ENCODE measurements around the gene FAM219B. TPM values are rescaled to one million over a fixed set of nuclear protein-coding genes. Genes with fewer than 3 reads are reported as not detected.

Gene FAM219B
- total RNA-seq, 4 donors from 2014 or later: 60.8 to 92.0 (median 84.3) TPM

DNA sequence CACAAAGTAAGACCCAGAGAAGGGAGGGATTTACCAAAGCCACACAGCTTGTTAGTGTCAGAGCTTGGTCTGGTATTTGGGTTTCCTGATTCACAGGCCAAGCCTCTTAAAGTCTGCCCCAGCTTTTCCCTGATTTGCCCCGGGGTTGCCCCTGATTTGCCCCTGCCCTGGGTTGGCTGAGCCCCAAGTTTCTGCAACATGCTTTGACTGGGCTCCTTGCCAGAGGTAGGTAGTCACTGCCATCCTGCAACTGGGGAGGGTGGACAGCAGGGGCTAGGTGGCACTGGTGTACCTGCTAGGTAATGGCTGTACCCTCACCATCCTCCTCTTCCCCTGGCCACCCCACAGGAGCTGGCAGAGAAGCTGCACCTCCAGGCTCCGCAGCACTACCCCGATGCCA lies 14.3 kb downstream of the FAM219B start:
- intact Hi-C loops (cut with DNase I): no loop called here
- Histone ChIP-seq H3K27me3 (no peaks in the 10 kb centered on the region), H3K27ac (replicated peaks in 1 of 4) (no peak overlapping the region), H3K4me3 (no peak overlapping the region), H3K9me3 (no peaks in the 10 kb centered on the region), H3K4me1 (peaks cover 17 to 24% (median 22%) of the 10 kb centered on the region in 4 donors), H3K36me3 (peaks cover 0 to 52% (median 26%) of the 10 kb centered on the region in 4 donors)
- no peak for DNase-seq (ENCODE audit: extremely low spot score)
- WGBS: 43% methylated on average over 1 of the region's 3 CpGs
- TF ChIP-seq, protein P1, sequence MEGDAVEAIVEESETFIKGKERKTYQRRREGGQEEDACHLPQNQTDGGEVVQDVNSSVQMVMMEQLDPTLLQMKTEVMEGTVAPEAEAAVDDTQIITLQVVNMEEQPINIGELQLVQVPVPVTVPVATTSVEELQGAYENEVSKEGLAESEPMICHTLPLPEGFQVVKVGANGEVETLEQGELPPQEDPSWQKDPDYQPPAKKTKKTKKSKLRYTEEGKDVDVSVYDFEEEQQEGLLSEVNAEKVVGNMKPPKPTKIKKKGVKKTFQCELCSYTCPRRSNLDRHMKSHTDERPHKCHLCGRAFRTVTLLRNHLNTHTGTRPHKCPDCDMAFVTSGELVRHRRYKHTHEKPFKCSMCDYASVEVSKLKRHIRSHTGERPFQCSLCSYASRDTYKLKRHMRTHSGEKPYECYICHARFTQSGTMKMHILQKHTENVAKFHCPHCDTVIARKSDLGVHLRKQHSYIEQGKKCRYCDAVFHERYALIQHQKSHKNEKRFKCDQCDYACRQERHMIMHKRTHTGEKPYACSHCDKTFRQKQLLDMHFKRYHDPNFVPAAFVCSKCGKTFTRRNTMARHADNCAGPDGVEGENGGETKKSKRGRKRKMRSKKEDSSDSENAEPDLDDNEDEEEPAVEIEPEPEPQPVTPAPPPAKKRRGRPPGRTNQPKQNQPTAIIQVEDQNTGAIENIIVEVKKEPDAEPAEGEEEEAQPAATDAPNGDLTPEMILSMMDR (IDR thresholded peaks at IDR 0.05): no peak
- TF ChIP-seq EP300 (IDR thresholded peaks at IDR 0.05): no peak
- no peak for TF ChIP-seq POLR2A (IDR thresholded peaks at IDR 0.05; ENCODE audit: low read depth)
- no peak for TF ChIP-seq POLR2AphosphoS5 (IDR thresholded peaks at IDR 0.05)

DNA sequence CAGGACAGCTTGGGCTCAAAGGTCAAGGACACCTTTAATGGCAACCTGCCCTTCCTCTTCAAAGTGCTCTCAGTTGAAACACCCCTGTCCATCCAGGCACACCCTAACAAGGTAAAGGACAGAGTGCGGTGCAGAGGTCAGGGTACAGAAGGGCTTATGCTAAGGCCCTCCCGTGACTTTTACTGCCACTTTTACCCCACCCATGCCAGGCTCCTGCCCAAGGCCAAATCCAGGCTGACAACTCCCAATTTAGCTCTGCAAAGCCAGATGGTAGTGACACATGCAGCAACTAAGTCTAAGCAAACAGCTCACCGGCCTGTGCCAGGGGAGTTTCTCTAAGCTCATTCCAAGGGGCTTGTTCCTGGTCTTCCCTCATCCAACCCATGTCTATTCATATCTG lies 15.2 kb downstream of the FAM219B start:
- Histone ChIP-seq H3K4me1 (peaks cover 14 to 24% (median 22%) of the 10 kb centered on the region in 4 donors), H3K27ac (replicated peaks in 1 of 4) (no peak overlapping the region), H3K36me3 (peaks cover 0 to 44% (median 24%) of the 10 kb centered on the region in 4 donors), H3K27me3 (no peaks in the 10 kb centered on the region), H3K9me3 (no peaks in the 10 kb centered on the region), H3K4me3 (no peak overlapping the region)
- TF ChIP-seq, protein P1 (IDR thresholded peaks at IDR 0.05): no peak
- no peak for TF ChIP-seq EP300 (IDR thresholded peaks at IDR 0.05)
- no peak for TF ChIP-seq POLR2AphosphoS5 (IDR thresholded peaks at IDR 0.05)
- no peak for TF ChIP-seq POLR2A (IDR thresholded peaks at IDR 0.05; ENCODE audit: low read depth)
- intact Hi-C loops (cut with DNase I): no loop called here
- DNase-seq (ENCODE audit: extremely low spot score): no peak
- WGBS: 85% methylated on average over 3 of the region's 3 CpGs

DNA sequence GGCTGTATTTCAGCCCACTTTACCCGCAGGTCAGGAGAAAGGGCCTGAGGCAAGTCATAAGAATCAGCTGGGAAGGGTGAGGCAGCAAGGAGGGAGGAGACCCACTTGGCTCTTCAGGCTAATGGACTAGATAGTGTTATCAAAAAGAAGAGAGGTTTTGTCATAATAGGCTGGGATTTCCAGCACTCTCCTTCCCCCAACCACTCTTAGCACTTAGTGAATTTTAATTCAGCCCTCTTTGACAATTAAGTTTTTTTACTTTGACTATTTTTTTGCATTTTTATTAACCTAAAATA lies 16.0 kb downstream of the FAM219B start:
- peak overlapping the region; percentile 78 to 83 (median 80) for H3K27ac ChIP-seq (replicated peaks in 1 of 4)
- H3K4me3 ChIP-seq: peak overlapping the region; percentile 73 to 97 (median 84)
- H3K27me3 ChIP-seq: no peaks in the 10 kb centered on the region
- DNase-seq (ENCODE audit: extremely low spot score): no peak
- no peaks in the 10 kb centered on the region for H3K9me3 ChIP-seq
- TF ChIP-seq, protein P1 (IDR thresholded peaks at IDR 0.05): no peak
- TF ChIP-seq POLR2AphosphoS5 (IDR thresholded peaks at IDR 0.05) (no peak), POLR2A (IDR thresholded peaks at IDR 0.05; ENCODE audit: low read depth) (no peak), EP300 (IDR thresholded peaks at IDR 0.05) (no peak)
- WGBS: 0% methylated on average over 1 of the region's 1 CpG
- intact Hi-C loops (cut with DNase I): no loop called here
- peaks cover 14 to 24% (median 22%) of the 10 kb centered on the region in 4 donors for H3K4me1 ChIP-seq
- H3K36me3 ChIP-seq: peaks cover 0 to 36% (median 21%) of the 10 kb centered on the region in 4 donors

DNA sequence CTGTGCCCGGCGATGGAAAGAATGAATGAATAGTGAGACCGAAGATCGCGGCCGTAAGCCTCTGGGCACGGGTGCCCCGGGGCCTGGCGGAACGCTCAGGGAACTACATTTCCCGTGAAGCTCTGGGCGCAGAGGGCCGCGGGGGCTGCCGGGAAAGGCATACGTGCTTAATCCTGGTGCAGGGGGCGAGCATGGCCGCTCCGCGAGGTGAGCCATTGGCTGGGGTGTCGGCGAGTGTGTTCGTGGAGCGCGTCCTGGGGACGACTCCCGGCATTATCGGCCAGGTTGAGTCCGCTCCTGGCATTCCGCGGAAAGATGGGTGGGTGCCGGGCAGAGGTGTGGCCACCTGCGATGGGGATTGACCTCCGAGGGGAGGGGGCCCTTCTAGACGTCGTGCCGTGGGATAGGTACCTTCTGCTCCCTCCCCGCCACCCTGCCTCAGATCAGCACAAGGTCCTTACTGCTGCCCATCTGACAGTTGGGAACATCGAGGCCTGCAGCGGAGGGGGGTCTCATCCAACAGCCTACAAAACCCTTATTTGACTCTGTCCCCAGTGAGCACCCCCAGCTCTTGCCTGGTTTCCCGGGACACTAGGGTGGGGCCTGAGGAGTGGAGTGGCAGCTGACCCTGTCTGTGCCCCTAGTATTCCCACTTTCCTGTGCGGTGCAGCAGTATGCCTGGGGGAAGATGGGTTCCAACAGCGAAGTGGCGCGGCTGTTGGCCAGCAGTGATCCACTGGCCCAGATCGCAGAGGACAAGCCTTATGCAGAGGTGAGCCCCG lies 16.6 kb downstream of the FAM219B start, which contains the start of gene MPI:
Gene MPI, plus strand, starts transcription at position 160 of the 782 bp plus-strand sequence. Its CDS starts 32 bp downstream, at position 192.
- H3K4me1 ChIP-seq: peaks cover 14 to 24% (median 22%) of the 10 kb centered on the region in 4 donors
- no peaks in the 10 kb centered on the region for H3K9me3 ChIP-seq
- no peak for TF ChIP-seq POLR2A (IDR thresholded peaks at IDR 0.05; ENCODE audit: low read depth)
- TF ChIP-seq, protein P1 (IDR thresholded peaks at IDR 0.05): peak; percentile 16 to 47 (median 31)
- TF ChIP-seq POLR2AphosphoS5 (IDR thresholded peaks at IDR 0.05): peak; percentile 79 to 88
- TF ChIP-seq EP300 (IDR thresholded peaks at IDR 0.05): no peak
- peak within 1 kb of the TSS; percentile 78 to 83 (median 80) for H3K27ac ChIP-seq (replicated peaks in 1 of 4)
- H3K27me3 ChIP-seq: no peaks in the 10 kb centered on the region
- 4% methylated on average over 24 of the region's 47 CpGs for WGBS
- H3K36me3 ChIP-seq: peaks cover 0 to 31% (median 21%) of the 10 kb centered on the region in 4 donors
- intact Hi-C loops (cut with DNase I): no loop called here
- peak within 1 kb of the TSS; percentile 73 to 97 (median 84) for H3K4me3 ChIP-seq
- peak; percentile 96 for DNase-seq (ENCODE audit: extremely low spot score)

Data from esophagus muscularis mucosa (tissue), 4 donors.